DOHH2 (cell line): Measurements from ENCODE around the gene SLCO3A1.

Experiments used
- H3F3A ChIP-seq: fragments of 200-600 bp; sonication (generic), shearing (Covaris generic); 2 replicates; pipeline ENCODE4 v1.6.0; 2016; ENCODE audit warnings: antibody characterized with exemption, mild to moderate bottlenecking; ENCODE audit not compliant: control insufficient read depth, insufficient read depth
- H3K27ac ChIP-seq: fragments of 200-600 bp; sonication (generic); 2 replicates; pipeline ENCODE4 v1.5.1; 2014; ENCODE audit warnings: low read depth, mild to moderate bottlenecking, low read length, moderate library complexity
- H3K27me3 ChIP-seq: fragments of 200-600 bp; sonication (generic); 2 replicates; pipeline ENCODE4 v1.6.1; 2014; ENCODE audit warnings: mild to moderate bottlenecking, low read length, mixed read lengths; ENCODE audit not compliant: control insufficient read depth
- H3K36me3 ChIP-seq: fragments of 200-600 bp; sonication (generic); 2 replicates; pipeline ENCODE4 v1.6.1; 2014; ENCODE audit warnings: mild to moderate bottlenecking, low read length, moderate library complexity, mixed read lengths; ENCODE audit not compliant: control insufficient read depth
- H3K4me1 ChIP-seq: fragments of 200-600 bp; sonication (generic); 2 replicates; pipeline ENCODE4 v1.6.1; 2014; ENCODE audit warnings: mild to moderate bottlenecking, low read length, mixed read lengths; ENCODE audit not compliant: control insufficient read depth
- H3K4me2 ChIP-seq: fragments of 200-600 bp; sonication (generic); 2 replicates; pipeline ENCODE4 v1.6.0; 2014; ENCODE audit warnings: mild to moderate bottlenecking, low read length, moderate library complexity
- H3K4me3 ChIP-seq: fragments of 200-600 bp; sonication (generic); 2 replicates; pipeline ENCODE4 v1.5.1; 2014; ENCODE audit warnings: mild to moderate bottlenecking, low read length, mixed read lengths
- H3K79me2 ChIP-seq: fragments of 200-600 bp; sonication (generic); 2 replicates; pipeline ENCODE4 v1.6.1; 2014; ENCODE audit warnings: mild to moderate bottlenecking, low read length, mixed read lengths; ENCODE audit not compliant: control insufficient read depth
- H3K9me2 ChIP-seq: fragments of 200-600 bp; sonication (generic); replicated peaks from 2 replicates; pipeline ENCODE4 v1.6.1; 2014; ENCODE audit warnings: mild to moderate bottlenecking, low read length, mixed read lengths; ENCODE audit not compliant: control insufficient read depth
- H3K9me3 ChIP-seq: fragments of 200-600 bp; sonication (generic); 2 replicates; pipeline ENCODE4 v1.6.1; 2014; ENCODE audit warnings: antibody characterized with exemption, low read length, mixed read lengths; ENCODE audit not compliant: control insufficient read depth, insufficient read depth
- H4K20me1 ChIP-seq: fragments of 200-600 bp; sonication (generic); 2 replicates; pipeline ENCODE4 v1.6.0; 2014; ENCODE audit warnings: low read depth, mild to moderate bottlenecking, antibody characterized with exemption, low read length, moderate library complexity; ENCODE audit not compliant: control insufficient read depth, insufficient read depth
- CTCF ChIP-seq: fragments of 200-600 bp; sonication (generic); IDR thresholded peaks from one replicate; pipeline ENCODE4 v1.5.1; 2014; ENCODE audit warnings: antibody characterized with exemption, mild to moderate bottlenecking, low read depth, low read length; ENCODE audit not compliant: poor library complexity, severe bottlenecking
- EZH2phosphoT487 ChIP-seq: fragments of 200-600 bp; sonication (generic); IDR thresholded peaks from 2 replicates; pipeline ENCODE4 v1.6.1; 2017; ENCODE audit warnings: borderline replicate concordance, mild to moderate bottlenecking, antibody characterized with exemption, low read length, moderate library complexity, mixed read lengths

The SLCO3A1 gene

GRCh38 chr15:92123962-92124656 is 270.6 kb downstream of the SLCO3A1 start:
- H3K9me3 ChIP-seq, result no peaks in the 10 kb centered on the region

GRCh38 chr15:92124657-92125010 is 271.1 kb downstream of the SLCO3A1 start:
- no peaks in the 10 kb centered on the region for H3K27me3 ChIP-seq
- H3K4me1 ChIP-seq, result no peaks in the 10 kb centered on the region
- no peak overlapping the region for H3K4me2 ChIP-seq
- no peaks in the 10 kb centered on the region for H3K36me3 ChIP-seq
- no peak for TF ChIP-seq CTCF
- TF ChIP-seq EZH2phosphoT487, result no peak
- H4K20me1 ChIP-seq, result no peaks in the 10 kb centered on the region
- H3K79me2 ChIP-seq, result no peaks in the 10 kb centered on the region
- no peaks in the 10 kb centered on the region for H3K9me3 ChIP-seq
- H3K9me2 ChIP-seq, result no peaks in the 10 kb centered on the region
- H3K4me3 ChIP-seq, result no peak overlapping the region
- H3K27ac ChIP-seq, result no peak overlapping the region
- no peaks in the 10 kb centered on the region for H3F3A ChIP-seq

More at GRCh38 chr15:92123962-92124656, 270.6 kb downstream of the SLCO3A1 start:
- TF ChIP-seq EZH2phosphoT487 (no peak), CTCF (no peak)
- no peaks in the 10 kb centered on the region for H4K20me1 ChIP-seq
- no peak overlapping the region for H3K27ac ChIP-seq
- H3K79me2 ChIP-seq, result no peaks in the 10 kb centered on the region
- H3K4me2 ChIP-seq, result no peak overlapping the region
- no peaks in the 10 kb centered on the region for H3K9me2 ChIP-seq
- H3K36me3 ChIP-seq, result no peaks in the 10 kb centered on the region
- no peaks in the 10 kb centered on the region for H3K4me1 ChIP-seq
- H3K4me3 ChIP-seq, result no peak overlapping the region
- no peaks in the 10 kb centered on the region for H3F3A ChIP-seq
- no peaks in the 10 kb centered on the region for H3K27me3 ChIP-seq

GRCh38 chr15:92128788-92129187 is 275.3 kb downstream of the SLCO3A1 start:
- Histone ChIP-seq H3K4me3 (no peak overlapping the region), H3K27ac (no peak overlapping the region), H3K9me2 (no peaks in the 10 kb centered on the region), H3K27me3 (no peaks in the 10 kb centered on the region), H4K20me1 (no peaks in the 10 kb centered on the region), H3F3A (no peaks in the 10 kb centered on the region), H3K79me2 (no peaks in the 10 kb centered on the region), H3K4me2 (no peak overlapping the region), H3K36me3 (no peaks in the 10 kb centered on the region), H3K9me3 (no peaks in the 10 kb centered on the region), H3K4me1 (no peaks in the 10 kb centered on the region)
- TF ChIP-seq EZH2phosphoT487 (no peak), CTCF (no peak)
